Esophagus muscularis mucosa (tissue), 4 donors: ENCODE measurements around the gene BID.

ENCODE experiments used
- EP300 ChIP-seq: sonication (generic); formaldehyde crosslinking; IDR thresholded peaks from one replicate; pipeline ENCODE4 v1.6.1; 2017; ENCODE audit warnings: antibody characterized with exemption
- POLR2A ChIP-seq: fragments of 450-650 bp; IDR thresholded peaks from one replicate; pipeline ENCODE4 v1.6.1; 2017; ENCODE audit warnings: antibody characterized with exemption, moderate library complexity, mild to moderate bottlenecking, low read depth
- POLR2AphosphoS5 ChIP-seq, 2 donors: sonication (generic); formaldehyde crosslinking; IDR thresholded peaks; one replicate each; pipeline ENCODE4 v1.6.1; 2017; ENCODE audit warnings: antibody characterized with exemption in 2 of 2
- TF ChIP-seq, protein P1 (sequence below), 3 experiments: fragments of 200-600 bp in 2 of 3; fragments of 450-650 bp in 1 of 3; sonication (generic) in 2 of 3; IDR thresholded peaks; one replicate each; pipeline ENCODE4 v1.5.1; 2017 to 2019; ENCODE audit warnings: antibody characterized with exemption in 3 of 3, mild to moderate bottlenecking in 2 of 3, moderate library complexity in 1 of 3

DNA sequence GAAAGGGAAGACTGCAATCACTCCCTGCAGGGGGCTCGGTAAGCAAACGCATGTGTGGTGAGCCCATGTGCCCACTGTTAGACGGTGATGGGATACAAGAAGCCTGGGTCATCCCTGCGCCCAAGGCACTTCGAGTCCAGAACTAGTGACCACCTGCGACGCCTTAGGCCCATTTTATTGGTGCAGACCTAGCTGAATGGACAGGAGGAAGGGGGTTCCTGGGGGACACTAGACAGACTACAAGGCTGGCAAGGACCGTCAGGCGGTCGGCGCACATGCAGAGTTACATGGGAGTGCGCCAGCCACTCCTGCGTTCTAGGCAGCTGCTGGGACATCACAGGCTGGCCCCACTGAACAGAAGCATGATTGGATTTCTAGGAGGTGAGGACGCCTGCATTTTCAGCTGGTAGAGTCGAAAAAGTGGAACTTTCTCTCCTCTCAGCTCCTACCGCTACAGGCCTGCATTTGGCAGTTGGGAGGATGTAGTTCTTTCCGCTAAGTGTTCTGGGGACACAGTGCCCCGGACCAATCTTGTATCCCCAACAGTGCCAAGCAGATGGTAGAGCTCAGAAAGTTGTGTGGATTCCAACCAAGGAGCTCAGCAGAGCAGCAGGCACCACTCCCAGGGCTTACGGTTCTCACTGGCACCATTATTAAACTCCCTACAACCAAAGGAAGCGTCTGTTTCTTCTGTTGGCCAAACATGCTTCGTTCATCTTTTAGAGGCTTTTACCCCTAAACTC is 35.7 kb downstream of the BID start:
- TF ChIP-seq POLR2A (no peak), EP300 (no peak), POLR2AphosphoS5 (IDR thresholded peaks at IDR 0.05) (no peak)
- TF ChIP-seq, protein P1, sequence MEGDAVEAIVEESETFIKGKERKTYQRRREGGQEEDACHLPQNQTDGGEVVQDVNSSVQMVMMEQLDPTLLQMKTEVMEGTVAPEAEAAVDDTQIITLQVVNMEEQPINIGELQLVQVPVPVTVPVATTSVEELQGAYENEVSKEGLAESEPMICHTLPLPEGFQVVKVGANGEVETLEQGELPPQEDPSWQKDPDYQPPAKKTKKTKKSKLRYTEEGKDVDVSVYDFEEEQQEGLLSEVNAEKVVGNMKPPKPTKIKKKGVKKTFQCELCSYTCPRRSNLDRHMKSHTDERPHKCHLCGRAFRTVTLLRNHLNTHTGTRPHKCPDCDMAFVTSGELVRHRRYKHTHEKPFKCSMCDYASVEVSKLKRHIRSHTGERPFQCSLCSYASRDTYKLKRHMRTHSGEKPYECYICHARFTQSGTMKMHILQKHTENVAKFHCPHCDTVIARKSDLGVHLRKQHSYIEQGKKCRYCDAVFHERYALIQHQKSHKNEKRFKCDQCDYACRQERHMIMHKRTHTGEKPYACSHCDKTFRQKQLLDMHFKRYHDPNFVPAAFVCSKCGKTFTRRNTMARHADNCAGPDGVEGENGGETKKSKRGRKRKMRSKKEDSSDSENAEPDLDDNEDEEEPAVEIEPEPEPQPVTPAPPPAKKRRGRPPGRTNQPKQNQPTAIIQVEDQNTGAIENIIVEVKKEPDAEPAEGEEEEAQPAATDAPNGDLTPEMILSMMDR (IDR thresholded peaks at IDR 0.05), result no peak
